C4-2B (cell line): Measurements from ENCODE around the gene GFRA1.
"Not testable (repeated sequence)": the region's sequence is repeated elsewhere in the genome, so short reads cannot be mapped to it uniquely, and the experiment has no call there.

ENCODE experiments used
- H3K27ac ChIP-seq: fragments of 450-650 bp; 2 replicates; pipeline ENCODE4 v1.5.1; 2017
- ZFX ChIP-seq: fragments of 450-650 bp; IDR thresholded peaks from 2 replicates; pipeline ENCODE4 v1.6.1; 2017
- TF ChIP-seq, protein P1 (sequence below): fragments of 450-650 bp; conservative IDR thresholded peaks from 2 replicates; pipeline ENCODE4 v1.5.1; 2017; ENCODE audit warnings: mild to moderate bottlenecking

Gene GFRA1

GRCh38 chr10:116175231-116175630 lies 97.8 kb downstream of the GFRA1 start:
- TF ChIP-seq ZFX = no peak
- TF ChIP-seq, protein P1, sequence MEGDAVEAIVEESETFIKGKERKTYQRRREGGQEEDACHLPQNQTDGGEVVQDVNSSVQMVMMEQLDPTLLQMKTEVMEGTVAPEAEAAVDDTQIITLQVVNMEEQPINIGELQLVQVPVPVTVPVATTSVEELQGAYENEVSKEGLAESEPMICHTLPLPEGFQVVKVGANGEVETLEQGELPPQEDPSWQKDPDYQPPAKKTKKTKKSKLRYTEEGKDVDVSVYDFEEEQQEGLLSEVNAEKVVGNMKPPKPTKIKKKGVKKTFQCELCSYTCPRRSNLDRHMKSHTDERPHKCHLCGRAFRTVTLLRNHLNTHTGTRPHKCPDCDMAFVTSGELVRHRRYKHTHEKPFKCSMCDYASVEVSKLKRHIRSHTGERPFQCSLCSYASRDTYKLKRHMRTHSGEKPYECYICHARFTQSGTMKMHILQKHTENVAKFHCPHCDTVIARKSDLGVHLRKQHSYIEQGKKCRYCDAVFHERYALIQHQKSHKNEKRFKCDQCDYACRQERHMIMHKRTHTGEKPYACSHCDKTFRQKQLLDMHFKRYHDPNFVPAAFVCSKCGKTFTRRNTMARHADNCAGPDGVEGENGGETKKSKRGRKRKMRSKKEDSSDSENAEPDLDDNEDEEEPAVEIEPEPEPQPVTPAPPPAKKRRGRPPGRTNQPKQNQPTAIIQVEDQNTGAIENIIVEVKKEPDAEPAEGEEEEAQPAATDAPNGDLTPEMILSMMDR = no peak
- H3K27ac ChIP-seq = no peak overlapping the region

GRCh38 chr10:116171505-116171904 lies 101.5 kb downstream of the GFRA1 start:
- TF ChIP-seq ZFX = no peak
- TF ChIP-seq, protein P1 = no peak
- no peak overlapping the region for H3K27ac ChIP-seq

DNA sequence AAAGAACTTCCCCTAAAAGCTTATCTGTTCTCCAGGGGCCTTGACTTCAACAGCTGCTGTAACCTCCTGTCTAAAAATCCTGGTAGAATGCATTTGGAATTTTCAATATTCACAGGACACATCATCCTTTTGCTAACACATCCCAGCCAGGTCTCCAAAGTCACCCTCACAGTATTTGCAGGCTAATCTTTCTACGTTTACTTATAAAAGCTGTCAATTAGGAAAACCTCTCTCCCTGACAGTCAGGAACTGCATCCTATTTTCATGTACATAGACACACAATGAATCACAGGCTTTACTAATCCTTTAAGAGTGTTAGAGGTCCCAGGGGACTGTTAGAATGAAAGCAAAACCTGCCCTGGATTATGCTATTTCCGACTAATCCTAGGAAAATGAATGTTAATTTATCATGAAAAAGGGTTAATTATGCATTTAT lies 102.2 kb downstream of the GFRA1 start:
- H3K27ac ChIP-seq = no peak overlapping the region

DNA sequence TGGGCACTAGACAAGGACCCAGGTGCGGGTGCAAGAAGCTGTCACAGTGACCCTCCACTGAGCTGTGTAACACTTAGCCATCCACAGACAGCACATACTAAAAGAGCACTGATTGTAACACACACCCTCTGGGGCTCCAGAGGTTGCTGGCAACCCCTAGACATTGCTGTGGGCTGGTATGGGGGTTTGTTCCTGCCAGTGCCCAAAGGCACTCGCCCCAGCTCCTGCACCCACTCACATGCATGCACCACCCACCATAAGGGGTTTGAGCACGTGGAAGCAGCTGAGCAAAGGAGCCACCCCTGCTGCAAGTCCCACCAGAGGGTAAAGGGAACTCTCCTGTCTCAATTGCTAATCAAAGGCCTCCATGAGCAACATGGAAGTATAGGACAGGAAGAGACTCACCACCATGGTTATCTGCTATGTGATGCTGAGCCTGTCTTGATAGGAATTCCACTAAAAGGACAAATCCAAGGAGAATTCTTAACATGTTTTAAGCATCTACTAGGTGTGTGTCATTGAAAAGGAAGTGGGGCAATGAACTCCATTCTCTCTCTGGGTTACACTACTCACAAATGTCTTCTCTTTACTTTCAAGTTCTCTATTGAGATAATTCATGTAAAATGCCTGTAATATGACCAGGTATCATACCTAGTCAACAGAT lies 103.1 kb downstream of the GFRA1 start:
- no peak for TF ChIP-seq ZFX
- TF ChIP-seq, protein P1 = no peak
- H3K27ac ChIP-seq = no peak overlapping the region

More for the DNA sequence above, 102.2 kb downstream of the GFRA1 start:
- no peak for TF ChIP-seq ZFX
- TF ChIP-seq, protein P1 = no peak

DNA sequence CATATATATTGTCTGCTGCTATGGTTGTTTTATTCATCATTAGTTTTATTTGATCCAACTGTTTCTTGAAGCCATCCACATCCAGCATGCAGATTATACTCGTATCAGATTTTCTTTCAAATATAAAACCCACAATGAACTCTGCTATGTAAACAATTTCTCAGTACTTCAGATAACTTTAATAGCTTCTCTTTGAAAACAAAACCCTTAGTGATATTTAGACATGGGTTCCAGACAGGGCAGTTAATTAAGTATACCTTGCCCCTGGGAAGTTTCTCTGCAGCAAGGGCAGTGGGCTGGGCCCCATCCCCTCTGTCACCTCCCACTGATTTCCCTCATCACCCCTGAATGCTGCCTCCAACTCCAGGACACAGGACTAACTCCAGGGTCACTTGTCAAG lies 104.3 kb downstream of the GFRA1 start:
- H3K27ac ChIP-seq = no peak overlapping the region
- no peak for TF ChIP-seq ZFX
- TF ChIP-seq, protein P1 = no peak

DNA sequence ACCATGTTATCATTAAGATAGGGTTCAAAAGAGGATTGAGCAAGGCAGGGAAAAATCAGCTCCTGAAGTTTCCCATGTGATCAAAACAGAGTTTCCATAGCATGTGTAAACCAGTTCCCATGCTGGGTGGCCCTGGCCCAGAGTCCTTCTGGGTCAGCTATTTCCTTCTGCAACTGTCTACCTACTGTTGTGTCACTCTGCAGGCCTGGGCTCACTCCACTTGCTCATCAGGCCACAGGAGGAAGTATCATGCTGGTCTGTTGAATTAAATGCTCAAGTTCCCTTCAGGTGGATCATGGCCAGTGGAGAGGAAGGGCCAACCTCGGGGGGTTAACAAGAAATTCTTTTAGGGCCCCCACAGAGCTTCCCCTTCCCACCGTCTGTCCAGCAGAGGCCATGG lies 104.7 kb downstream of the GFRA1 start:
- no peak overlapping the region for H3K27ac ChIP-seq
- TF ChIP-seq, protein P1 = no peak

DNA sequence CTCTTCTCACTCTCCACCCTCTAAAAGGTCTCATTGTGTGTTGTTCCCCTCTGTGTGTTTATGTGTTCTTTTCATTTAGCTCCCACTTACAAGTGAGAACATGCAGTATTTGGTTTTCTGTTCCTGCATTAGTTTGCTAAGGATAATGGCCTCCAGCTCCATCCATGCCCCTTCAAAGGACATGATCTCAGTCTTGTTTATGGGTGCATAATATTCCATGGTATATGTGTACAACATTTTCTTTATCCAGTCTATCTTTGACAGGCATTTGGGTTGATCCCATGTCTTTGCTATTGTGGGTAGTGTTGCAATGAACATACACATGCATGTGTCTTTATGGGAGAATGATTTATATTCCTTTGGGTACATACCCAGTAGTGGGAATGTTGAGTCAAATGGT lies 107.1 kb downstream of the GFRA1 start:
- not testable (repeated sequence) for H3K27ac ChIP-seq

- TF ChIP-seq, protein P1 = no peak
- no peak for TF ChIP-seq ZFX
These were observed 108.7 kb downstream of the GFRA1 start for GRCh38 chr10:116164291-116164690.

More at GRCh38 chr10:116164291-116164690, 108.7 kb downstream of the GFRA1 start:
- H3K27ac ChIP-seq = no peak overlapping the region
